SU-DHL-6 (cell line): ENCODE measurements around the gene WDR36.

Experiments
- H2AFZ ChIP-seq: fragments of 200-600 bp; sonication (generic); 2 replicates; pipeline ENCODE4 v1.6.1; 2014; ENCODE audit warnings: low read depth, mild to moderate bottlenecking, moderate library complexity, mixed read lengths, antibody characterized with exemption, low read length; ENCODE audit not compliant: severe bottlenecking
- H3F3A ChIP-seq: fragments of 200-600 bp; shearing (Covaris generic); 2 replicates; pipeline ENCODE4 v1.6.0; 2016; ENCODE audit warnings: antibody characterized with exemption, mild to moderate bottlenecking; ENCODE audit not compliant: insufficient read depth
- H3K27ac ChIP-seq: fragments of 200-600 bp; sonication (generic); 2 replicates; pipeline ENCODE4 v1.5.1; 2016; ENCODE audit warnings: low read depth, mild to moderate bottlenecking, low read length, moderate library complexity, mixed read lengths
- H3K27me3 ChIP-seq: fragments of 200-600 bp; sonication (generic), shearing (Covaris generic); 2 replicates; pipeline ENCODE4 v1.6.0; 2014; ENCODE audit warnings: mild to moderate bottlenecking, low read length
- H3K36me3 ChIP-seq: fragments of 200-600 bp; sonication (generic); 2 replicates; pipeline ENCODE4 v1.6.1; 2014; ENCODE audit warnings: mild to moderate bottlenecking, low read length, mixed read lengths
- H3K4me2 ChIP-seq: fragments of 300-600, 200-600 bp; shearing (Covaris generic), sonication (generic); 2 replicates; pipeline ENCODE4 v1.6.0; 2014; ENCODE audit warnings: low read length, low read depth, mild to moderate bottlenecking; ENCODE audit not compliant: poor library complexity, severe bottlenecking
- H3K4me3 ChIP-seq: fragments of 200-600 bp; sonication (generic); 2 replicates; pipeline ENCODE4 v1.5.1; 2014; ENCODE audit warnings: antibody characterized with exemption, low read length, mild to moderate bottlenecking, mixed read lengths; ENCODE audit not compliant: insufficient read depth, poor library complexity, severe bottlenecking
- H3K79me2 ChIP-seq: fragments of 200-600 bp; sonication (generic); 2 replicates; pipeline ENCODE4 v1.6.1; 2014; ENCODE audit warnings: mild to moderate bottlenecking, low read length, moderate library complexity; ENCODE audit not compliant: insufficient read depth
- H3K9ac ChIP-seq: fragments of 200-600 bp; sonication (generic); 2 replicates; pipeline ENCODE4 v1.7.0; 2014; ENCODE audit warnings: mild to moderate bottlenecking, low read length
- H3K9me2 ChIP-seq: fragments of 200-600 bp; sonication (generic); replicated peaks from 2 replicates; pipeline ENCODE4 v1.6.1; 2014; ENCODE audit warnings: low read length; ENCODE audit not compliant: insufficient read depth
- H3K9me3 ChIP-seq: fragments of 200-600 bp; sonication (generic); 2 replicates; pipeline ENCODE4 v1.6.1; 2014; ENCODE audit warnings: low read length, mixed read lengths; ENCODE audit not compliant: insufficient read depth
- H4K20me1 ChIP-seq: fragments of 200-600 bp; sonication (generic); 2 replicates; pipeline ENCODE4 v1.6.1; 2014; ENCODE audit warnings: low read depth, mild to moderate bottlenecking, antibody characterized with exemption, low read length, moderate library complexity, mixed read lengths
- EZH2phosphoT487 ChIP-seq: fragments of 200-600 bp; sonication (generic), shearing (Covaris generic); conservative IDR thresholded peaks from 2 replicates; pipeline ENCODE4 v1.6.1; 2018; ENCODE audit warnings: mild to moderate bottlenecking, antibody characterized with exemption, low read length, moderate library complexity, mixed read lengths
- TF ChIP-seq, protein P1 (sequence below): fragments of 200-600 bp; sonication (generic); IDR thresholded peaks from one replicate; pipeline ENCODE4 v1.5.1; 2017; ENCODE audit warnings: antibody characterized with exemption, mild to moderate bottlenecking, low read length, moderate library complexity; ENCODE audit not compliant: insufficient read depth, poor library complexity, severe bottlenecking

WDR36 gene

DNA sequence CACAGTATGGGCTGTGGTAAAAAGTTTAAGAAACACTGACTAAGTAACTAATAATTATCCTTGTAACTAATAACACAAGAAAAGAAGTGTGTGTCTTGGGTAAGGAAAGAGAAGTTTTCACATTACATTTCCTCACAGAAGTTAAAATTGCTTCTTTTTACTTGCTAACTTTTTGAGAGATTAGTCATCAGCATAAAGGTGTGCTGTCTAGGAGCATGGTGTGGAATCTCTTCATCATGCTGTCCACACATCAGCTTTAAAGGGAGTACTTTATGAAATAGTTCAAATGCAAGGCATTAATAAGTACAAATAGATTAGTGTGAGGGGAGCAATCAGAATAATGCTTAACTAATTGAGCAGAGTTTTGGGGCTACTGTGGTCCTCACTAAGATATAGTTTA lies 29.8 kb downstream of the WDR36 start:
- H4K20me1 ChIP-seq, result peaks cover 2% of the 10 kb centered on the region; the same call in 1 of the 2 replicates
- H3K9me3 ChIP-seq, result no peaks in the 10 kb centered on the region
- H3K4me2 ChIP-seq, result no peak overlapping the region
- H3K4me3 ChIP-seq, result no peak overlapping the region
- no peaks in the 10 kb centered on the region for H3K79me2 ChIP-seq
- H2AFZ ChIP-seq, result no peak overlapping the region
- no peak overlapping the region for H3K27ac ChIP-seq
- no peaks in the 10 kb centered on the region for H3F3A ChIP-seq
- H3K27me3 ChIP-seq, result no peaks in the 10 kb centered on the region
- H3K9ac ChIP-seq, result no peak overlapping the region
- peaks cover 83% of the 10 kb centered on the region for H3K36me3 ChIP-seq
- TF ChIP-seq, protein P1, sequence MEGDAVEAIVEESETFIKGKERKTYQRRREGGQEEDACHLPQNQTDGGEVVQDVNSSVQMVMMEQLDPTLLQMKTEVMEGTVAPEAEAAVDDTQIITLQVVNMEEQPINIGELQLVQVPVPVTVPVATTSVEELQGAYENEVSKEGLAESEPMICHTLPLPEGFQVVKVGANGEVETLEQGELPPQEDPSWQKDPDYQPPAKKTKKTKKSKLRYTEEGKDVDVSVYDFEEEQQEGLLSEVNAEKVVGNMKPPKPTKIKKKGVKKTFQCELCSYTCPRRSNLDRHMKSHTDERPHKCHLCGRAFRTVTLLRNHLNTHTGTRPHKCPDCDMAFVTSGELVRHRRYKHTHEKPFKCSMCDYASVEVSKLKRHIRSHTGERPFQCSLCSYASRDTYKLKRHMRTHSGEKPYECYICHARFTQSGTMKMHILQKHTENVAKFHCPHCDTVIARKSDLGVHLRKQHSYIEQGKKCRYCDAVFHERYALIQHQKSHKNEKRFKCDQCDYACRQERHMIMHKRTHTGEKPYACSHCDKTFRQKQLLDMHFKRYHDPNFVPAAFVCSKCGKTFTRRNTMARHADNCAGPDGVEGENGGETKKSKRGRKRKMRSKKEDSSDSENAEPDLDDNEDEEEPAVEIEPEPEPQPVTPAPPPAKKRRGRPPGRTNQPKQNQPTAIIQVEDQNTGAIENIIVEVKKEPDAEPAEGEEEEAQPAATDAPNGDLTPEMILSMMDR, result no peak
- no peak for TF ChIP-seq EZH2phosphoT487
- H3K9me2 ChIP-seq, result no peaks in the 10 kb centered on the region

DNA sequence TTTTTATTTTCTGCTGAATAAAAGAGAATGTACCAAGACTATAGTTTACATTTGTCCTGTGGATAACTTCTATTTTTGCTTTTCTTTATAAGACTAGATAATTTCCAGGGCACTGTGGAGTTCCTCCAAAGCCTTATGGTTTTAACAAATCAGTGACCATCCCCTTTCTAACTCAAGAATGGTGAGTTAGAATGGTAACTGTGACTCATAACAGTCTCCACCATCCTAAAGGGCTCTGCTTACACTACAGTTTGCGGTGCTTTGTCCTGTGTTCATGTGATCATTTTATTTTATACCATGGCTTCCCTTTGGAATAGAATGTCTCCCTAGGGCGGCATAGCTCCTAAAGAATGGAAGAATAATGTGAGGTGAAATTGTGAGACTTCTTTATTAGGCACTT lies 30.2 kb downstream of the WDR36 start:
- no peak for TF ChIP-seq EZH2phosphoT487
- TF ChIP-seq, protein P1, result no peak
- Histone ChIP-seq H3K4me2 (no peak overlapping the region), H3K27me3 (no peaks in the 10 kb centered on the region), H3K9me3 (no peaks in the 10 kb centered on the region), H2AFZ (no peak overlapping the region), H3K9me2 (no peaks in the 10 kb centered on the region), H3K27ac (no peak overlapping the region), H3K9ac (no peak overlapping the region), H3K36me3 (peaks cover 83% of the 10 kb centered on the region), H3F3A (no peaks in the 10 kb centered on the region), H4K20me1 (peaks cover 2% of the 10 kb centered on the region; the same call in 1 of the 2 replicates), H3K4me3 (no peak overlapping the region), H3K79me2 (no peaks in the 10 kb centered on the region)

DNA sequence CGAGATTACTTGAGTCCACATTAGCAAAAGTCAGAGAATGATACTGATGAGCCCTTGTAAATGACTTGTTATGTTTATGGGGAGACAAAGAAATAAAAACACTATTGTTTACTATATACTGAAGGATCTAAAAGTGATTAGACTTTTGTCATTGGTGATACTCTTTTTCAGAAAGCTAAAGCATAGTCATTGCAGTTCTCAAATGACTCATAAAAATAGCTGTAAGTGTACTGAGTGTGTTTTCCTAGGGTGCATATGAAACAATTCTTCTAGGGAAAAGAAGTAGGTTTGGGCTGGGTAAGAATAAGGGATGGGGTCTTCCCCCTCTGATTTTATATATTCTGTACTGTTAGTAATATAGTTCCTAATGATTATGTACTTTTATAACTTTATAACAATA lies 32.6 kb downstream of the WDR36 start:
- Histone ChIP-seq H3K79me2 (no peaks in the 10 kb centered on the region), H3K36me3 (peaks cover 69% of the 10 kb centered on the region), H3K27me3 (no peaks in the 10 kb centered on the region), H3K27ac (no peak overlapping the region), H3K4me3 (no peak overlapping the region), H4K20me1 (no peaks in the 10 kb centered on the region), H2AFZ (no peak overlapping the region), H3K9me2 (no peaks in the 10 kb centered on the region), H3K4me2 (no peak overlapping the region), H3K9me3 (no peaks in the 10 kb centered on the region), H3K9ac (no peak overlapping the region), H3F3A (no peaks in the 10 kb centered on the region)
- TF ChIP-seq, protein P1, result no peak
- no peak for TF ChIP-seq EZH2phosphoT487
